ENCODE measurements around the gene LGI1. TPM values are rescaled to one million over a fixed set of nuclear protein-coding genes. Genes with fewer than 3 reads are reported as not detected.
"Not testable (repeated sequence)": the region's sequence is repeated elsewhere in the genome, so short reads cannot be mapped to it uniquely, and the experiment has no call there.

LGI1 gene
- total RNA-seq, 6 experiments from 2014 or later, result not detected

GRCh38 chr10:93820434-93820833, 62.7 kb downstream of the LGI1 start:
- TF ChIP-seq CTCF (IDR thresholded peaks at IDR 0.05), result no peak
- Mint-ChIP-seq H3K4me1 (ENCODE audit: low read depth) (peaks cover 21% of the 10 kb centered on the region), H3K4me3 (no peak overlapping the region), H3K9me3 (no peaks in the 10 kb centered on the region), H3K27me3 (ENCODE audit: insufficient read depth) (peaks cover 10% of the 10 kb centered on the region), H3K36me3 (ENCODE audit: low read depth) (no peaks in the 10 kb centered on the region), H3K27ac (no peak overlapping the region)
- peak; percentile 2 for DNase-seq

GRCh38 chr10:93821051-93821772, 63.5 kb downstream of the LGI1 start:
- Mint-ChIP-seq H3K4me1 (ENCODE audit: low read depth) (peaks cover 13% of the 10 kb centered on the region), H3K4me3 (no peak overlapping the region), H3K36me3 (ENCODE audit: low read depth) (no peaks in the 10 kb centered on the region), H3K9me3 (no peaks in the 10 kb centered on the region), H3K27me3 (ENCODE audit: insufficient read depth) (peaks cover 16% of the 10 kb centered on the region), H3K27ac (no peak overlapping the region)
- TF ChIP-seq CTCF (IDR thresholded peaks at IDR 0.05), result peak; percentile 75
- peak; percentile 48 for DNase-seq

GRCh38 chr10:93826355-93826754, 68.6 kb downstream of the LGI1 start:
- Mint-ChIP-seq H3K4me1 (ENCODE audit: low read depth) (no peaks in the 10 kb centered on the region), H3K4me3 (no peak overlapping the region), H3K27ac (no peak overlapping the region), H3K27me3 (ENCODE audit: insufficient read depth) (peaks cover 26% of the 10 kb centered on the region), H3K9me3 (no peaks in the 10 kb centered on the region), H3K36me3 (ENCODE audit: low read depth) (no peaks in the 10 kb centered on the region)
- TF ChIP-seq CTCF (IDR thresholded peaks at IDR 0.05), result no peak
- DNase-seq, result no peak

- no peak for DNase-seq
- H3K4me3 Mint-ChIP-seq, result no peak overlapping the region
- H3K9me3 Mint-ChIP-seq, result no peaks in the 10 kb centered on the region
- no peak for TF ChIP-seq CTCF (IDR thresholded peaks at IDR 0.05)
- H3K36me3 Mint-ChIP-seq (ENCODE audit: low read depth), result no peaks in the 10 kb centered on the region
- no peak overlapping the region for H3K27ac Mint-ChIP-seq
- peaks cover 26% of the 10 kb centered on the region for H3K27me3 Mint-ChIP-seq (ENCODE audit: insufficient read depth)
- H3K4me1 Mint-ChIP-seq (ENCODE audit: low read depth), result no peaks in the 10 kb centered on the region
Measured at GRCh38 chr10:93827056-93827804, 69.5 kb downstream of the LGI1 start.

GRCh38 chr10:93831065-93831464, 73.3 kb downstream of the LGI1 start:
- H3K36me3 Mint-ChIP-seq (ENCODE audit: low read depth); H3K9me3 Mint-ChIP-seq; H3K4me3 Mint-ChIP-seq; H3K4me1 Mint-ChIP-seq (ENCODE audit: low read depth); H3K27ac Mint-ChIP-seq; DNase-seq: not testable (repeated sequence)
- H3K27me3 Mint-ChIP-seq (ENCODE audit: insufficient read depth), result peaks cover 31% of the 10 kb centered on the region

GRCh38 chr10:93835770-93836169, 78.0 kb downstream of the LGI1 start:
- no peak overlapping the region for H3K4me3 Mint-ChIP-seq
- DNase-seq, result no peak
- no peaks in the 10 kb centered on the region; the same call in 1 of the 2 replicates for H3K9me3 Mint-ChIP-seq
- H3K36me3 Mint-ChIP-seq (ENCODE audit: low read depth), result no peaks in the 10 kb centered on the region
- peaks cover 36% of the 10 kb centered on the region for H3K27me3 Mint-ChIP-seq (ENCODE audit: insufficient read depth)
- TF ChIP-seq CTCF (IDR thresholded peaks at IDR 0.05), result no peak
- no peaks in the 10 kb centered on the region for H3K4me1 Mint-ChIP-seq (ENCODE audit: low read depth)
- H3K27ac Mint-ChIP-seq, result no peak overlapping the region

All from HFFc6 (cell line).